ENCODE results near the gene ATRIP. TPM values are rescaled to one million over a fixed set of nuclear protein-coding genes. Genes with fewer than 3 reads are reported as not detected.

The ATRIP gene
- total RNA-seq, 2 donors from 2014 or later = 3.2 to 8.6 TPM

DNA sequence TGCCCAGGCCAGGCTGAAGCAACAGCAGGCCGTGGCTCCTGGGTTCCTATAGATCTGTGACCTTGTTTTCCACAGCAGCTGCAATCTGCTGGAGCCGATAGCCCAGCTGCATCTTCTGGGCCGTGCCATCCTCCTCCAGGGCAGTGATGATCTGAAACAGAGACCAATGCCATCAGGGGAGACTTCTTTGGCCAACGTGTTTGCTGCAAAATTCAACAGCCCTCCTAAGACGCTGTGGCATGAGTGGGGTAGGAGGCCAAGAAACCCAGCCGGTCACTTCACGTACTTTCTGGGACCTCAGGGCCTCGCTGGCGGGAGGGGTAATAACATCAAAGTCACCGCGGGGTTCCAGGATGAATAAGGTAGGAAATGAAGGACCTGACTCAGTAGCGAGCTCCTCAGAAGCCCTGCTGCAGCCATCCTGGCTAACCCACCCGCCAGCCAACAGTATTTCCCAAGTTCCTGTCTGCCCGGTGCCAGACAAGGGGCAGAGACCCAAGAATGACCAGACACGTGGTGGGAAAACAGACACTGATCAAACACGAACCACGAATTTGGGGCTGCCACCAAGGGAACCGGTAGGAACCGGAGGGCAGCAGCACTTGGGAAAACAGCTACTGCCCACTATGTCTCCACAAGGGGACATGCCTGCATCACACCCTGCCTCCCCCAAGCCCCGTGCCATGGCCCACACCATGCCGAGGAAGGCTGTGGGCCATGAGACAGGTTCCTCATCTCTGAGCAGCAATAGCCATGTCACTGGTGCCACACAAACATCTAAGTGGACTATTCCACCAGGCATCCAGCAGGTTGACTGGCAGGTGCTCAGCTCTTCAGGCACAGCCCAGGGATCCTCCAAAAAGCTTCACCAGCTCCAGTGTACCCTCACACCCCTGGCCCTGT is 41.8 kb upstream of the ATRIP start:
- Histone ChIP-seq H3K4me3 (no peak overlapping the region), H3K9me3 (no peaks in the 10 kb centered on the region), H3K27me3 (no peaks in the 10 kb centered on the region), H3K4me1 (no peaks in the 10 kb centered on the region), H3K27ac (no peak overlapping the region), H3K9ac (ENCODE audit: low read depth in 2 of 2, low read length in 2 of 2) (no peak overlapping the region), H3K36me3 (no peaks in the 10 kb centered on the region)
- TF ChIP-seq CTCF (IDR thresholded peaks at IDR 0.05) = no peak
- DNase-seq = no peak
- intact Hi-C loops (cut with DNase I) = loop anchor here (5.0 to 10.0 kb wide), 2 partner anchors 130 to 143 kb away; no protein-coding TSS in a partner anchor

- no peak for DNase-seq
- no peaks in the 10 kb centered on the region for H3K4me1 ChIP-seq
- intact Hi-C loops (cut with DNase I) = loop anchor here (10.0 kb wide), 1 partner anchor 131 kb away; no protein-coding TSS in a partner anchor
- no peaks in the 10 kb centered on the region for H3K27me3 ChIP-seq
- H3K36me3 ChIP-seq = no peaks in the 10 kb centered on the region
- no peaks in the 10 kb centered on the region for H3K9me3 ChIP-seq
- no peak overlapping the region for H3K4me3 ChIP-seq
- H3K27ac ChIP-seq = no peak overlapping the region
- no peak for TF ChIP-seq CTCF (IDR thresholded peaks at IDR 0.05)
- no peak overlapping the region for H3K9ac ChIP-seq (ENCODE audit: low read depth in 2 of 2, low read length in 2 of 2)
These were observed 41.1 kb upstream of the ATRIP start for GRCh38 chr3:48405343-48405881.

- intact Hi-C loops (cut with DNase I) = loop anchor here (10.0 kb wide), 1 partner anchor 131 kb away; no protein-coding TSS in a partner anchor
- Histone ChIP-seq H3K9ac (ENCODE audit: low read depth in 2 of 2, low read length in 2 of 2) (no peak overlapping the region), H3K4me3 (no peak overlapping the region), H3K36me3 (no peaks in the 10 kb centered on the region), H3K9me3 (no peaks in the 10 kb centered on the region), H3K27me3 (no peaks in the 10 kb centered on the region), H3K27ac (no peak overlapping the region), H3K4me1 (no peaks in the 10 kb centered on the region)
- no peak for TF ChIP-seq CTCF (IDR thresholded peaks at IDR 0.05)
- DNase-seq = no peak
These were observed 40.6 kb upstream of the ATRIP start for GRCh38 chr3:48405971-48406370.

DNA sequence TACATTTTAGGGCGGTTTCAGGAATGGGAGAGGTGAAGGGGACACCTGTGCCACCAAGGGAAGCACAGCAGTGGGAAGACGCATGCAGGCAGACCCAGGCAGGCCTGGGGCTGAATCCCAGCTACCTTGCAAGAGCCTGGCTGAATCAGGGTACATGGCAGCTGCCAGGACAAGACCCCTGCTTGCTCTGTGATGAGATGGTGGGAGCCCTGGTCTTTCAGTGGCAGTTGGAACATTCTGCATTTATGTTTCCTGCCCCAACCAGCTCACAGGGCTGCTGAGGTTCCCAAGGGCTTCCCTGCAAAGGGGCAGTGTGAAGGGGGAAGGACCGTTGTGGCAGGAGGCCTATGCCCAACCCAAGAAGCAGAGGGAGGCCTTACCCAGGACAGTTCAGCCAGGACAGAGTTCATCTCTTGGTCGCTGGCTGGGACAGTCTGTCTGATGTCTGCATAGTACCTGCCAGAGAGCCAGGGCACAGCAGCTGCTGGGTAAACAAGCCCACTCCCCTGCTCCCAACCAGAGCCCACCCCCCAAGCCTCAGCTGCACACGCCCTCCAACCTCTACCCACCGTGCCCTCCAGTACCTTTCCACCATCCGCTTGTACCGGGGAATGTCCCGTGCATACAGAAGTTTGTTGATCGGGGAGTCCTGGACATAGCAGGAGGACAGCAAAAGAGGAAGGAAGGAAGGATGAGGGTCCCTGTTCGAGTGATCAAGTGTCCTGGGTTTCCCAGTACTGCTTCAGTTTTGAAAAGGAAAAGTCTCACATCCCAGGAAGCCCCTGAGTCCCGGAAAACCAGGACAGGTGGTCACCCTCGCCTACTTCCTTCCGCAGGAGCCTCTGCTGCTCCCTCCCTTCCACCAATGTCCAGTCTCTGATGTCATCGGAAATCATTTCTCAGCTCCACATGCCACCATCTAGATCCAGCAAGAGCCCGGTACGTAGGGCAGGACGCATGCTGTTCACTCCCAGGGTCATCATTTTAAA is 39.8 kb upstream of the ATRIP start:
- no peak for TF ChIP-seq CTCF (IDR thresholded peaks at IDR 0.05)
- Histone ChIP-seq H3K9ac (ENCODE audit: low read depth in 2 of 2, low read length in 2 of 2) (no peak overlapping the region), H3K9me3 (no peaks in the 10 kb centered on the region), H3K27me3 (no peaks in the 10 kb centered on the region), H3K4me1 (no peaks in the 10 kb centered on the region), H3K27ac (no peak overlapping the region), H3K4me3 (no peak overlapping the region), H3K36me3 (peaks cover 3% of the 10 kb centered on the region)
- peak; percentile 13 for DNase-seq
- intact Hi-C loops (cut with DNase I) = loop anchor here (10.0 kb wide), 1 partner anchor 132 kb away; no protein-coding TSS in a partner anchor

Data from colonic mucosa (tissue), 4 donors.